Thyroid gland (tissue), 4 donors: Measurements from ENCODE around the gene CLNS1A. TPM values are rescaled to one million over a fixed set of nuclear protein-coding genes. Genes with fewer than 3 reads are reported as not detected.

ENCODE experiments used
- DNase-seq, 2 donors: peaks; one replicate each; pipeline ENCODE4 v3.0.0-alpha.2; 2019
- H3K27ac ChIP-seq, 3 donors: fragments of 200-600 bp; sonication (generic); 1 replicate in 2 of 3; 2 replicates in 1 of 3; pipeline ENCODE4 v1.5.1; 2016 to 2019; ENCODE audit warnings: mild to moderate bottlenecking in 1 of 3, moderate library complexity in 1 of 3
- H3K27me3 ChIP-seq: fragments of 200-600 bp; sonication (generic); one replicate; pipeline ENCODE4 v1.5.1; 2019
- H3K36me3 ChIP-seq, 2 donors: fragments of 200-600 bp; sonication (generic); one replicate each; pipeline ENCODE4 v1.5.1; 2016 to 2019
- H3K4me1 ChIP-seq, 2 donors: fragments of 200-600 bp; sonication (generic); one replicate each; pipeline ENCODE4 v1.5.1; 2017 to 2019
- H3K4me3 ChIP-seq, 3 donors: fragments of 200-600 bp; sonication (generic); replicated peaks in 1 of 3; 1 replicate in 2 of 3; 2 replicates in 1 of 3; pipeline ENCODE4 v1.5.1; 2016; ENCODE audit warnings: mild to moderate bottlenecking in 1 of 3
- H3K9me3 ChIP-seq: fragments of 200-600 bp; sonication (generic); one replicate; pipeline ENCODE4 v1.5.1; 2017
- CTCF ChIP-seq, 6 experiments: fragments of 200-600 bp in 3 of 6; fragments of 450-650 bp in 3 of 6; sonication (generic) in 3 of 6; IDR thresholded peaks; one replicate each; pipeline ENCODE4 v1.5.1; 2016 to 2019; ENCODE audit warnings: antibody characterized with exemption in 6 of 6, mild to moderate bottlenecking in 2 of 6, inconsistent platforms in 1 of 6, moderate library complexity in 1 of 6
- POLR2A ChIP-seq, 2 donors: fragments of 450-650 bp; IDR thresholded peaks; one replicate each; pipeline ENCODE4 v1.6.1; 2017; ENCODE audit warnings: antibody characterized with exemption in 2 of 2, mild to moderate bottlenecking in 2 of 2, moderate library complexity in 1 of 2
- WGBS, 2 donors: methylation state at CpG; one replicate each; pipeline ENCODE4 v1.1.5; 2017; 5-methylcytosine and 5-hydroxymethylcytosine counted together
- intact Hi-C: fragments of 100-400 bp; cut with DNase I; formaldehyde crosslinking; loops from one replicate; pipeline ENCODE4 v1.15.1; 2023
- total RNA-seq, 4 donors: library from RNA; depleted of rRNA; stranded (reverse); fragments of >200 nt; gene quantifications; one replicate each; pipeline ENCODE4 v1.2.3, GENCODE V29; 2016

Gene CLNS1A
- total RNA-seq, 4 donors from 2014 or later = 78.9 to 118 (median 90.7) TPM

GRCh38 chr11:77658213-77659013 is 20.8 kb upstream of the CLNS1A start:
- H3K4me1 ChIP-seq = peaks cover 5 to 7% of the 10 kb centered on the region in 2 donors
- no peak for TF ChIP-seq CTCF (IDR thresholded peaks at IDR 0.05)
- no peak for TF ChIP-seq POLR2A (IDR thresholded peaks at IDR 0.05)
- no peak overlapping the region for H3K27ac ChIP-seq
- H3K36me3 ChIP-seq = no peaks in the 10 kb centered on the region
- no peaks in the 10 kb centered on the region for H3K9me3 ChIP-seq
- no peak for DNase-seq
- H3K4me3 ChIP-seq = no peak overlapping the region
- intact Hi-C loops = no loop called here
- WGBS, 2 donors = 90 to 92% methylated on average over 4 of the region's 4 CpGs
- H3K27me3 ChIP-seq = no peaks in the 10 kb centered on the region

GRCh38 chr11:77656362-77656761 is 18.8 kb upstream of the CLNS1A start:
- Histone ChIP-seq H3K4me3 (no peak overlapping the region), H3K27ac (no peak overlapping the region), H3K27me3 (no peaks in the 10 kb centered on the region), H3K9me3 (no peaks in the 10 kb centered on the region), H3K36me3 (no peaks in the 10 kb centered on the region), H3K4me1 (peaks cover 5 to 7% of the 10 kb centered on the region in 2 donors)
- TF ChIP-seq CTCF (IDR thresholded peaks at IDR 0.05) (no peak), POLR2A (IDR thresholded peaks at IDR 0.05) (no peak)
- intact Hi-C loops = no loop called here
- no peak for DNase-seq
- WGBS, 2 donors = 84 to 88% methylated on average over 7 of the region's 7 CpGs

- 90 to 92% methylated on average over 4 of the region's 4 CpGs for WGBS, 2 donors
- Histone ChIP-seq H3K4me1 (no peaks in the 10 kb centered on the region), H3K27me3 (no peaks in the 10 kb centered on the region), H3K36me3 (no peaks in the 10 kb centered on the region), H3K4me3 (no peak overlapping the region), H3K27ac (no peak overlapping the region), H3K9me3 (no peaks in the 10 kb centered on the region)
- no peak for DNase-seq
- intact Hi-C loops = no loop called here
- TF ChIP-seq CTCF (IDR thresholded peaks at IDR 0.05) = no peak
Observed at GRCh38 chr11:77654770-77655434, 17.3 kb upstream of the CLNS1A start.

- WGBS, 2 donors = 70 to 71% methylated on average over 3 of the region's 3 CpGs
- no peaks in the 10 kb centered on the region for H3K36me3 ChIP-seq
- no peak overlapping the region for H3K27ac ChIP-seq
- H3K27me3 ChIP-seq = no peaks in the 10 kb centered on the region
- no peaks in the 10 kb centered on the region for H3K9me3 ChIP-seq
- intact Hi-C loops = no loop called here
- no peak overlapping the region for H3K4me3 ChIP-seq
- DNase-seq = no peak
- no peaks in the 10 kb centered on the region for H3K4me1 ChIP-seq
- TF ChIP-seq POLR2A (IDR thresholded peaks at IDR 0.05) = no peak
- no peak for TF ChIP-seq CTCF (IDR thresholded peaks at IDR 0.05)
Observed at GRCh38 chr11:77650123-77650522, 12.5 kb upstream of the CLNS1A start.

- H3K27ac ChIP-seq = no peak overlapping the region
- peaks cover 13 to 14% of the 10 kb centered on the region in 2 donors for H3K4me1 ChIP-seq
- H3K36me3 ChIP-seq = no peaks in the 10 kb centered on the region
- H3K9me3 ChIP-seq = no peaks in the 10 kb centered on the region
- intact Hi-C loops = no loop called here
- no peak for TF ChIP-seq POLR2A (IDR thresholded peaks at IDR 0.05)
- TF ChIP-seq CTCF (IDR thresholded peaks at IDR 0.05) = no peak
- no peak overlapping the region for H3K4me3 ChIP-seq
- H3K27me3 ChIP-seq = no peaks in the 10 kb centered on the region
- DNase-seq = no peak
- WGBS, 2 donors = 81 to 88% methylated on average over 3 of the region's 3 CpGs
Observed at GRCh38 chr11:77647654-77648305, 10.2 kb upstream of the CLNS1A start.
